Raji (cell line): ENCODE measurements around the gene BCL6B.

Experiments used
- POLR2A ChIP-seq: IDR thresholded peaks from 2 replicates; pipeline ENCODE4 v1.6.1; 2011; ENCODE audit warnings: low read depth, low read length, control low read depth; ENCODE audit not compliant: insufficient read depth

The BCL6B gene

GRCh38 chr17:7004398-7005253, 18.2 kb upstream of the BCL6B start:
- TF ChIP-seq POLR2A, result no peak

GRCh38 chr17:7005716-7006115, 17.1 kb upstream of the BCL6B start:
- no peak for TF ChIP-seq POLR2A

GRCh38 chr17:7007143-7007542, 15.7 kb upstream of the BCL6B start:
- no peak for TF ChIP-seq POLR2A

GRCh38 chr17:7010523-7010922, 12.3 kb upstream of the BCL6B start:
- no peak for TF ChIP-seq POLR2A

- no peak for TF ChIP-seq POLR2A
Measured at GRCh38 chr17:7011415-7011814, 11.4 kb upstream of the BCL6B start.

- no peak for TF ChIP-seq POLR2A
Measured at GRCh38 chr17:7011942-7012254, 11.0 kb upstream of the BCL6B start.

- TF ChIP-seq POLR2A, result peak; percentile 76
Measured at GRCh38 chr17:7014261-7014994, 8.4 kb upstream of the BCL6B start.

GRCh38 chr17:7014995-7015958, 7.6 kb upstream of the BCL6B start:
- peak; percentile 35; the same call in 1 of the 2 replicates for TF ChIP-seq POLR2A

GRCh38 chr17:7016418-7016817, 6.4 kb upstream of the BCL6B start:
- TF ChIP-seq POLR2A, result no peak

GRCh38 chr17:7016886-7017826, 5.7 kb upstream of the BCL6B start:
- TF ChIP-seq POLR2A, result no peak

- TF ChIP-seq POLR2A, result no peak
Measured at GRCh38 chr17:7017827-7018200, 5.0 kb upstream of the BCL6B start.

- no peak for TF ChIP-seq POLR2A
Measured at GRCh38 chr17:7018331-7018964, 4.4 kb upstream of the BCL6B start.

GRCh38 chr17:7019367-7019766, 3.5 kb upstream of the BCL6B start:
- no peak for TF ChIP-seq POLR2A
